GM12801 (cell line): Measurements from ENCODE around the gene RAB8A.
A peak's percentile ranks its signal among the peaks of the same experiment; 100 is the strongest.

Experiments used
- TF ChIP-seq, protein P1 (sequence below): IDR thresholded peaks from one replicate; pipeline ENCODE4 v1.5.1; 2011; ENCODE audit warnings: control low read depth; ENCODE audit not compliant: insufficient read length; ENCODE audit errors: extremely low read depth

Gene RAB8A

DNA sequence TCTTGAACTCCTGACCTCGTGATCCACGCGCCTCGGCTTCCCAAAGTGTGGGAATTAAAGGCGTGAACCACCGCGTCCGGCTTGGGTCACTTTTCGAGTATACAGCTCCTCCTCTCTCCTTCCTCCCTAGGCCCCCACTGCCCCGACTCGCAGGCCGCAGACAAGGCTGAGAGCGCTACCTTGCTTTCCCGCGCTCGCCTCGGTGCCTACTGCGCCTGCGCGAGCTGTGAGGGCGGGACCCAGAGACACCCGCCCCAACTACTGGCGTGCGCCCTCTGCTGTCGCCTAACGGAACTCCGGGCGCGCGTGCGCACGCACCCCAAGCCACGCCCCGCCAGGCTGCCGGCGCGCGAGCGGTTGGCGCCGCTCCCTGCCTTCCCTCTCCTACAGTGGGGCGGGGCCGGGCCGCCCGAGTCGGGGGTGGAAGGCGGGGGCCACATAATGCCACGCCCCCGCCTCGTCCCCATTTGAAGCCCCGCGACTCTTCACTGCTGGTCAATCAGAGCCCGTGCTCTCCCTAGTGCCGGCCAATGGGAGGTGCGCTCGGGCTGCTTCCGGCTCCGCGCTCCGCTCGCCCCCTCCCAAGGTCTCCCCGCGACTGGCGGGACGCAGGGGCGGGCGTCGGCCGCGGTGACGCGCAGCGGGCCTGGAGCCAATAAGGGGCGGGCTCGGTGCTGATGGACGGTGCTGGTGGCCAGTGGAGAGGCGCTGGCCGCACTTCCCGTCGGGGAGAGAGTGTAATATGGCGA is at the start of gene RAB8A:
TSS of gene RAB8A (plus strand) at position 730 of the 749 bp plus-strand sequence. CDS start at position 743, 13 bp downstream.
- TF ChIP-seq, protein P1, sequence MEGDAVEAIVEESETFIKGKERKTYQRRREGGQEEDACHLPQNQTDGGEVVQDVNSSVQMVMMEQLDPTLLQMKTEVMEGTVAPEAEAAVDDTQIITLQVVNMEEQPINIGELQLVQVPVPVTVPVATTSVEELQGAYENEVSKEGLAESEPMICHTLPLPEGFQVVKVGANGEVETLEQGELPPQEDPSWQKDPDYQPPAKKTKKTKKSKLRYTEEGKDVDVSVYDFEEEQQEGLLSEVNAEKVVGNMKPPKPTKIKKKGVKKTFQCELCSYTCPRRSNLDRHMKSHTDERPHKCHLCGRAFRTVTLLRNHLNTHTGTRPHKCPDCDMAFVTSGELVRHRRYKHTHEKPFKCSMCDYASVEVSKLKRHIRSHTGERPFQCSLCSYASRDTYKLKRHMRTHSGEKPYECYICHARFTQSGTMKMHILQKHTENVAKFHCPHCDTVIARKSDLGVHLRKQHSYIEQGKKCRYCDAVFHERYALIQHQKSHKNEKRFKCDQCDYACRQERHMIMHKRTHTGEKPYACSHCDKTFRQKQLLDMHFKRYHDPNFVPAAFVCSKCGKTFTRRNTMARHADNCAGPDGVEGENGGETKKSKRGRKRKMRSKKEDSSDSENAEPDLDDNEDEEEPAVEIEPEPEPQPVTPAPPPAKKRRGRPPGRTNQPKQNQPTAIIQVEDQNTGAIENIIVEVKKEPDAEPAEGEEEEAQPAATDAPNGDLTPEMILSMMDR, result no peak

DNA sequence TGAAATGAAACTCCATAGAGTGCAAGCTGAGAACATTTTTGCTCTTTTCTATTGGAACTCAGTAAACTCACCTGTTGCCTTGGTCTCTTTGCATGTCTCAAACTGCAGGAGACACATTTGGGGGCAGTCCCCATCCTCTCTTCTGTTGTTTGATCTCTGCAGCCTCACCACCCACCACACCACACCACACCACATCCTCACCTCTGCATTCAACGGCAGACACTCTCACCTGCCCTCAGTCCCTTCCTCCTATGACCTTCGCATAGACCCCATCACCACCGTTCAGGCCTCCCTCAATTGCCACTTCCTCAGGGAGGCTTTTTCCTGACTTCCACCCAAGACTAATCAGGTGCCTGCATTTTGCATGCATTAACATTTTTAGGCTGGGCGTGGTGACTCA is 49.7 kb upstream of the RAB8A start:
- TF ChIP-seq, protein P1, result no peak

DNA sequence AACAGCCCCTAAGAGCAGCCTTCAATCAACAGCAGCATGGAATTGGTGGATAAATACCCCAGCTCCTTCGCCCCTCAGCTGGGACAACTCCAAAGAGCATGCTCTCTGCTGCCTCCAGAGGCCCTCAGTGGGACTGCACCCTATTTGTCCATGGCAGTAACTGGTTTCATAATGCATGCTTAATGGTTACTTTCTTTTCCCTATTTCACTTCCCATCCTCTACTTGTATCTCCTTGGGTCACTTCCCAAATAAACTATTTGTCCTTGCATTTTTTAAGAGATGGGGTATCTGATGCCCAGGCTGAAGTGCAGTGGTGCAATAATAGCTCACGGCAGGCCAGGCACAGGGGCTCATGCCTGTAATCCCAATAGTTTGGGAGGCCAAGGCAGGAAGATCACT is 48.9 kb upstream of the RAB8A start:
- TF ChIP-seq, protein P1, result peak; percentile 61

DNA sequence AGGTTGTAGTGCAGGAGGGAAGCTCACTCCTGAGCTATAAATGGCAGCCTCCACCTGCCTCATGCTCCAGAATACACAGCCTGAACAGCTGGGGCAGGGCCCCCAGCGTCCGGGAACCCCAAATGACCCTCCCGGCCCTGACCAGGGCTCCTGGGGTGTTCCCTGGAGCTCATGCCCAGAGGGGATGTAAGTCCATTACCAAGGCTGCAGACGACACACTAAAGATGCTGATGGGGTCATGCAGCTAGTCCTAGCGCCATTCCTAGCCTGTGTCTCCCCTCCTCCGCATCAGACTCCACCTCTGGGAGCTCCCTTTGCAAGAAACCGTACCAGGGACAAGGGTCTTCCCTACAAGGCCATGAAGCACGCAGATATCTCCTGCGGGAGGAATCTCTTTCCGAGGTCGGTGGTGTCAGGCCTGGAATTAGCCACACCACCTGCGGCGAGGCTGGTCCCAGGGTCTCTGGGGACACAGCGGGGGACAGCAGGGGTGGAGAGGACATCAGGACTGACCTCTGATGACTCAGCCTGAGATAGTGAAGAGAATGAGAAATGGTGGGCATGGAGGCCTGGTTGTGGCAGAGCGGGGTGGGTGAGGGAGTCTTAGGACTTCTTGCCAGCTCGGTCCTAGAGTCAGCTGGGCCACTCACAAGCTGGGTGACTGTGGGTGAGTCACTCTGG is 47.3 kb upstream of the RAB8A start:
- TF ChIP-seq, protein P1, result no peak

DNA sequence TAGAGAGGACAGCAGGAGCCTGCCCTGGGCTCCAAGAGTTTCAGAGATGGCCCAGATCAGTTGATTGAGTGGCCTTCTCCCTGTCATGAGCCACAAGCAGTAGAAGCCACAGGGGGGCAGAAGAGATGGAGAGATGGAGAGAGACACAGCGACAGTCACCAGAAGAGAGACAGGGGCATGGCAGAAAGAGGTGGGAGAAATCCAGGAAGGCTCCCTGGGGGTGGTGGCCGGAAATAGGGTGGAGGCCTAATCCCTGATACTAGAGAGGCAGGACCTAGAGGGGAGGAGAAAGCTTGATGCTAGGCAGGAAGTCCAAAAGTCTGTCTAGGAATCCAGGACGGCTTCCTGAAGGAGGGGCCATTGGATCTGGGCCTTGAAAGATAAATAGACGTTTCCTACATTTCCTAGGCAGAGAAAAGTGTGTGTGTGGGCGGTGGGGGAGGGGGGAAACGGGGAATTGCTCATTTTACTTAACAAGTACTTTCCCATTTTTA is 45.0 kb upstream of the RAB8A start:
- TF ChIP-seq, protein P1, result no peak

DNA sequence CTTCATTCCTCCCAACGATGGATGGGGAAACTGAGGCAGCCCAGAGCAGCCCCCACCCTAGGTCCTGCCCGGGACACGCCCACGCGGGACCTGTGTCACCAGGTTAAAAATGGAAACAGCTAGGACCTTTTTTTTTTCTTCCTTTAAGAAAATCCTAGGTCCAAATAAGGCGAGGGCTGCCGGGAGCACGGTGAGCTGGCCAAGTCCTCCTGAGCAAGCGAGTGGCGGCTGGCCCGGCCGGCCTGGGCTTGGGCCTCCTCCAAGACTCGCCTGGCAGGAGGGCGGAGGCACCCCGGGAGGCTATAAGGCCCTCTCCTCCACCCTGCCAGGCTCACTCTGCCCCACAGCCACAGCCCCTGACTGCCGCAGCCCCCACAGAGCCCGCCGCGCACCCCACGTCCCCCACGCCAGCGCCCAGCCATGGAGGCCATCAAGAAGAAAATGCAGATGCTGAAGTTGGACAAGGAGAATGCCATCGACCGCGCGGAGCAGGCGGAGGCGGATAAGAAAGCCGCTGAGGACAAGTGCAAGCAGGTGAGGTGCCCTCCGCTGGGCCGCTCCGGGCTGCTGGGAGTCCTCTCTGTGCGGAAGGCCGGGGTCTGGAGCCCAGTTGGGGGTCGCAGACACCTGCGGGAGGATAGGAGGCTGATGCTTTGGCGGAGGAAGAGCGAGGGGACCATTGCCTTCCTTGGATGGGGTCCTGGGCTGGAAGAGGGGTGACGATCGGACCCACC is 44.3 kb upstream of the RAB8A start:
- TF ChIP-seq, protein P1, result no peak

DNA sequence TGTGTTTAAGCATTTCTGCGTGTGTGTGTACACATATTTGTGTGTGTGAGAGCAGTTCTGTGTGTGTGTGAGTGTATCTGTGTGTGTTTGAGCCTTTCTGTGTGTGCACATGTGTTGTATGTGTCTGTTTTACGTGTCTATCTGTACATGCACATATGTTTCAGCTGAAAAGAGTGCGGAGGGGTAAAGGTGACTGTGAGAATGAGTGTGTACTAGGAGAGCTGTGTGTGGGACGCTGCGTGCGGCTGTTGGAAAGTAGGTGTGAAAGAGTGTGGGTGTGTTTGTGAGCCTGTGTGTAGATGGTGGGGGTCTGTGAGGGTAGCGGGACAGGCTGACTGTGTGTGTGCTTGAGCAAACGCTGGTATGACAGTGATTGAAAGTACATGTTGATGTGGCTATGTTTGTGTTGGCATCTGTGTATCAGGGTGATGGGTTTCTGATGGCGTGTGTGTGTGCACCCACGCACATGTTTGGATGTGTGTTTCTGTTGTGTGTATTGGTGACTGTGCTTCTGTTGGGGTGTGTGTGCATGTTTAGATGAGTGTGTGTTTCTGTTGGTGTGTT is 42.9 kb upstream of the RAB8A start:
- TF ChIP-seq, protein P1, result no peak
